HG02884 (cell line): ENCODE data around the gene TMCO6.
"Not testable (repeated sequence)": the region's sequence is repeated elsewhere in the genome, so short reads cannot be mapped to it uniquely, and the experiment has no call there.

Experiments
- ATAC-seq: cut with Tn5 transposase; IDR thresholded peaks from one replicate; pipeline ENCODE4 v1.9.1; 2021; ENCODE audit warnings: mild to moderate bottlenecking, moderate library complexity; ENCODE audit not compliant: unreplicated experiment

TMCO6 gene

DNA sequence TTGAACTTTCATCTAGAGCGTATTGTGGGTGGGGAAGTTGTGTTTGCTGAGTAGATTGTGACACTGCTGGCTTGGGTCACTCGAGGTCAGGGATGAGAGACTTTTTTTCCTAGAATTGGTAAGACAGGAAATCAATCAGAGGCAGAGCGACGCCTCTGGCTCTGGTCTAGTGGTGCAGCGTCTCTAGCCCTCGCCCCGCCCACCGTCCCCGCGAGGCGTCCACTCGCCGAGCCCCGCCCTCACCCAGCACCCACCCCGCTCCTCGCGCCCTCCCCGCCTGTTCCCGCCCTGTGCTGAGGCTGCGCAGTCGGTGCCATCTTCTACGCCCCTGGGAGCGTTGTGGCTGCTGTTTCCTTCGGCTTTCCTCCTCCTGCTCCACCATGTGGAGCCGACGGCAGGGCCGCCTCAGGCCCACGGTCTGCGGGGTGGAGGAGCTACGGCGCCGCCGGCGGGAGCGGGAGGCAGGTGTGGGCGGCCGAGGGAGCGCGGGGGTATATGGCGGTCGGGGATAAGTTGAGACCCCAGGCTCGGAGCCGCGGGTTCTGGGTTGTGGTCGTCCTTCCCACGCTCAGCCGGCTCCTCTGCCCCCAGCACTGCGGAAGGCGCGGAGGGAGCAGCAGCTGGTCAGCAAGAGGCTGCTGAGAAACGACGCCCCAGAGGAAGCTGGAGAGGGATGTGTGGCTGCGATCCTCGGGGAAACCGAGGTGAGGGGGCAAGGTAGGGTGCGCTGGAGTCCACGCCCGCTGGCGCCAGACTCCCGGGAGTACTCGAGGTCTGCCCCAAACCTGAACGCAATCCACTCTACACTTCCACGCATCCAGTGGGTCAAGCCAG is at the start of gene TMCO6:
TSS of gene TMCO6 (plus strand) at position 304 of the 834 bp plus-strand sequence. CDS start at position 381, 77 bp downstream.
- ATAC-seq, result peak; percentile 84

DNA sequence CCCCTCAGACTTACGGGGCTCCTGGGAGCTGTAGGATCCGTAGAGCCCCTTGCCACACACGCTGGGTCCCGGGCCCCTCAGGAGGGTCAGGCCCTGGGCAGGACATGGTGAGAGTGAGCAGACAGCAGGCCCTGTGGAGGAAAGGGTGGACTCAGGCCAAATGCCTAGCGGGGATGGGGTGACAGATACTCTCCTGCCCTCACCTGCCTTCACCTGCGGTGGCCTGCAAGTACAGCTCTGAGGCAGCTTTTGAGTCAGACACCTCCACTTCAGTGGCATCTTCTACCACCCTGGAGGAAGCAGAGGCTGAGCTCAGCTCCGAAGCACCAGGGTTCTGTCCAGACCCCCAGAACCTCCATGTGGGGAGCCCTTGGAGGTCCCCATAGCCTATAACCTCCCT is 48.4 kb upstream of the TMCO6 start:
- no peak for ATAC-seq

DNA sequence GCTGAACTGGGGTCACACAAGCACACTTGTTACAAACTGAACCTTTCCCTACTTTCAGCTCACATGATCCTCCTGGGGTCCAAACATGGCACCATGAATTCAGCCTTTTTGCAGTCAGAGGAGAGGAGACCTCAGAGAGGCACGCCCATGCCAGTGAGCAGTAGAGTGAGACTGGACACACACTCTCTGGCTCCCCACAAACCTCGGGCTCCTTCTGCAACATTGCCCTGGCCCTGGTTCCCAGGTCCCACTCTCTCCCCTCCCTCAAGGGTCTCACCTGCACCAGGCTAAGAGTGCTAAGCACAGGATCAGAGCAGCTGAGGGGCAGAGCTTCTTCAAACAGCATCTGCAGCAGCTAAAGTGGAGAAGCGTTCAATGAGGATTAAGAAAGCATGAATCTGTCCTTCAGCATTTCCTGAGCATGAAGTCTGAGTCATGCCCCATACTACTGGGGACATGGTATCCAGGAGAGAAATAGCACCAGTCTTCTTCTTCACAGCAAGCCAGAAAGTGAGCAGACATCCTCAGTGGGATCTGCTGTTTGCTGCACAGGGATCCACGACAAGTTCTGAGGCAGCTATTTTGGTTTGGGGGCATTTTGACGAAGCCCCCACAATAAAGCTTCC is 47.4 kb upstream of the TMCO6 start:
- ATAC-seq, result no peak

DNA sequence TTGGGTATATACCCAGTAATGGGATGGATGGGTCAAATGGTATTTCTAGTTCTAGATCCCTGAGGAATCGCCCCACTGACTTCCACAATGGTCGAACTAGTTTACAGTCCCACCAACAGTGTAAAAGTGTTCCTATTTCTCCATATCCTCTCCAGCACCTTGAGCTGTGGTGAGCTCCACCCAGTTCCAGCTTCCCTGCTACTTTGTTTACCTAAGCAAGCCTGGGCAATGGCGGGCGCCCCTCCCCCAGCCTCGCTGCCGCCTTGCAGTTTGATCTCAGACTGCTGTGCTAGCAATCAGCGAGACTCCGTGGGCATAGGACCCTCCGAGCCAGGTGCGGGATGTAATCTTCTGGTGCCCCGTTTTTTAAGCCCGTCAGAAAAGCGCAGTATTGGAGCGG is 46.2 kb upstream of the TMCO6 start:
- not testable (repeated sequence) for ATAC-seq

DNA sequence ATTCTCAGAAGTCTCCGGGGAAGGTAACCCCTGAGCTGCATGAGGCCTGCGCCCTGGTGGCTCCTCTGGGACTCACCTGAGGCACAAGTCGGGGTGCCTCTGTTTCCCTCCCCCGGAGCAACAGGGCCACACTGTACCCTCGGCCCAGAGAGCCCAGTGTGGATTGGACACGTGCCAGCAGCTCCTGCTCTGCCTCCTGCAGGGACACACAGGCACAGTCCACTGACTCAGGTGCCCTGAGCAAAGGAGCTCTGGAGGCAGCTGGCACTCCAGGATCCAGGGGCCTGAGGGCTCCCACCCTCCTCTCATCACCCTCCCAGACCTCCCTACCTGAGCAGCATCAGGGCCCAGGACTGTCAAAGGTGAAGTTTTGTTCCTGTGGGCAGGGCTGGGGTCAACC is 45.1 kb upstream of the TMCO6 start:
- ATAC-seq, result no peak

DNA sequence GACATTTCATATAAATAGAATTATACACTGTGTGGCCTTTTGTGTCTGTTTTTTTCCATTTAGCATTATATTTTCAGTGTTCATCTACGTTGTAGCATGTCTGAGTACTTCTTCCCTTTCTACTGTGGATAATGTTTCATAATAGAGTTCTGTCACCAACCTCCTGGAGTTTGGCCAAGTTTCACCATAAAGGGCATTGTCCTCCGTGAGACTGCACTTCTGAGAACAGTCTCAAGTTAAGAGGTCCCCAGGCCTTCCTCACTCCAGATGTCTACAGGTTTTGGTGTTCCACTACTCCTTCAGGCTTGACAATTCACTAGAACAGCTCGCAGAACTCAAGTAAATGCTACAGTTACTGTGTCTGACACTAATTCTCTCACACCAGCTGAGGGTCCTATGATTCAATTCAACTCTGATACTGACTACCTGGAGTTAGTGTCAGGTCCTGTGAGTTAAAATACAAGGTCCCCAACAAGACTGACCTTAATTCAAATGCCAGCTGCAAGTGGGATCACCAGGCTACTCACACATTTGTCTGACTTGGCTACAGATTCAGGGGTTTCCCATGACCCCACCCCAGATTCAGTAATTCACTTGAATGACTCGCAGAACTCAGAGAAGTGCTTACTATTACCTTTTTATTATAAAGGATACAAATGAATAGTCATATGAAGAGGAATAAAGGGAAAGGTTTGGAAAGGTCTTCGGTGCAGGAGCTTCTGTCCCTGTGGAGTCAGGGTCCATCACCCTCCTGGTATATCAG is 43.5 kb upstream of the TMCO6 start:
- no peak for ATAC-seq

DNA sequence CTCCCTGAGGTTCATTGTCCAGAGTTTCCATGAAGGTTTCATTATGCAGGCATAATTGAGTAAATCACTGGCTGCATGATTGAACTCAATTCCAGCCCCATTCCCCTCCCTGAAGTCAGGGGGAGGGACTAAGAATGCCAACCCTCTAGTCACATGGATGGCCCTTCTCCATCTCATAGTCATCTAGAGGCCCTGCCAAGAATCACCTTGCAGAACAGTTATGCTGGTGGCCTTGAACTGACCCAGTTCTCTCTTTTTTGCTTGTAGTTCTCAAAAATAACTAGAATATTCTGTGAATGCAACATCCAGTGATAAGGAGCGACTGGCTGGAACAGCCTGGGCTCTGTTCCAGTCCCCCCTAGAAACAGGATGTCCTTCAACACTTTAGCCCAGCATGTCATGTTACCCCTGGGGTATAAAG is 42.9 kb upstream of the TMCO6 start:
- ATAC-seq, result no peak

DNA sequence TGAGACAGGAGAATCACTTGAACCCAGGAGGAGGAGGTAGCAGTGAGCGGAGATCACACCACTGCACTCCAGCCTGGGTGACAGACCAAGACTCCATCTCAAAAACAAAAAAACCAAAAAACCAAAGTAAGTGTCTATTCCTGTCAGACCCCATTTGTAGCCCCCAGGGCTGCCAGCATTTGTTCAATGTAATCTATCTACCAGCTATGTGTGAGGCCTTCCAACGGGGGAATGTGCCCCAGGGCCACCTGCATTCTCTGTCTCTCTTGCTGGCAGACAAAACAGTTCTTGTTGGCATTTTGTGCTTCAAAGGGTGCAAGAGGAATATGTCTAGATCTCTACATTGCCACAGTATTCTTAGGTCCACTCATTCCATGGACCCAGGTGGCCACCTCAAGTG is 40.4 kb upstream of the TMCO6 start:
- no peak for ATAC-seq

DNA sequence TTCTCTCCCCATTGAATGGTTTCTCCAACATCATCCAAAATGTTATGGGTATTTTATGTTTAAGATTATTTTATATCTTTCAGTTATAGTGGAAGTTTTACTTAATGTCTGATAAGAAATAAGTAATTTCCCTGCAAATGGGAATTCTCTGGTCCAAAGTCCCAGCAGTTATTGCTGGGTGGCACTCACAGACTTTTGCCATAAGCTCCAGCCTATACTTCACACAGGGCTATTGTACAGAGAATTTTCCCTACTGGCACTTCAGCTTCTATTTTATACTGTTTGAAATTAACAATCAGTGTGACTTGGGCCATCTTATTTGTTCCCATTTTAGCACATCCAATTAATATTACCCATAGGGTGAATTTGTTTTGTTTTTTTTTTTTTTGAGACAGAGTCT is 39.2 kb upstream of the TMCO6 start:
- ATAC-seq, result no peak

DNA sequence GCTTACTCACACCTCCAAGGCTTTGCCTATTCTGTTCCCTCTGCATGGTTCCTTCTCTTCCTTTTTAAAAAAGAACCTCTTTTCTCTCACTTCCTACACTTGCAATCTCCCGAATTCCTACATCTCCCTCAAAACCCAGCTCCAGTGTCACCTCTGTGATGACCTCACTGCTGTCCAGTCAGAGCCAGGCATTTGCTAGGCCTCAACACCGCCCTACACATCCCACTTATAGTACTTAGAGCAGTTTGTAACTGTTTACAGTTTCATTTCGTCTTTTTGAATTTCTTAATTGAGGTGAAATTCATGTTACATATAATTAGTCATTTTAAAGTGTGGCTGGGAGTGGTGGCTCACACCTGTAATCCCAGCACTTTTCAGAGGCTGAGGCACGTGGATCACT is 37.1 kb upstream of the TMCO6 start:
- ATAC-seq, result no peak

DNA sequence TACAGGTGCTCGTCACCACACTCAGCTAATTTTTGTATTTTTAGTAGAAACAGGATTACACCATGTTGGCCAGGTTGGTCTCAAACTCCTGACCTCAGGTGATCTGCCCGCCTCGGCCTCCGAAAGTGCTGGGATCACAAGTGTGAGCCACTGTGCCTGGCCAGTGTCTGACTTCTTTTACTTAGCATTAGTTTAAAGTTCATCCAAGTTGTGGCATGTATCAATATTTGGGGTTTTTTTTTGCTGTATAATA is 35.9 kb upstream of the TMCO6 start:
- ATAC-seq, result not testable (repeated sequence)

DNA sequence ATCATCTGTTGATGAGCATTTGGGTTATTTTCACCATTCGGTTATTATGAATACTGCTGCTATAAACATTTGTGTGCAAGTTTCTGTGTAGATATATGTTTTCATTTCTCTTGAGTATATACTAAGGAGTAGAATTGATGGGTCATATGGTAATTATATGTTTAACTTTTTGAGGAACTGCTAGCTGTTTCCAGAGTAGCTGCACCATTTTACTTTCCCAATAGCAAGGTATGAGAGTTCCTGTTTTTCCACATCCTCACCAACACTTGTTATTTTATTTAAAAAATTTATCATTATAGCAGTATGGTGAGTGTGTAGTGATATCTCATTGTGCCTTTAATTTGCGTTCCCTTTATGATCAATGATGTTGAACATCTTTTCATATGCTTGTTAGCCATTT is 35.5 kb upstream of the TMCO6 start:
- no peak for ATAC-seq

DNA sequence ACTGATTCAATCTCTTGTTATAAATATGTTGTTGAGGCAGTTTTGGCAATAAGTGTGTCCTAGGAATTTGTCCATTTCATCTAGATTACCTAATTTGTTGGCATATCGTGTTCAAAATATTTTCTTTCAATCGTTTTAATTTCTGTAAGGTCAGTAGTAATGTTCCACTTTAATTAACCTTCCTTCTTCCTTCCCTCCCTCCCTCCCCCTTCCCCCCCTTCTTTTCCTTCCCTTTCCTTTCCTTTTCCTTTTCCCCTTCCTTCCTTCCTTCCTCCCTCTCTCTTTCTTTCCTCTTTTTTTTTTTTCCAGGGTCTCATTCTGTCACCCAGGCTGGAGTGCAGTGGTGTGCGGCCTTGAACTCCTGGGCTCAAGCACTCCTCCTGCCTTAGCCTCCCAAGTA is 33.4 kb upstream of the TMCO6 start:
- no peak for ATAC-seq

DNA sequence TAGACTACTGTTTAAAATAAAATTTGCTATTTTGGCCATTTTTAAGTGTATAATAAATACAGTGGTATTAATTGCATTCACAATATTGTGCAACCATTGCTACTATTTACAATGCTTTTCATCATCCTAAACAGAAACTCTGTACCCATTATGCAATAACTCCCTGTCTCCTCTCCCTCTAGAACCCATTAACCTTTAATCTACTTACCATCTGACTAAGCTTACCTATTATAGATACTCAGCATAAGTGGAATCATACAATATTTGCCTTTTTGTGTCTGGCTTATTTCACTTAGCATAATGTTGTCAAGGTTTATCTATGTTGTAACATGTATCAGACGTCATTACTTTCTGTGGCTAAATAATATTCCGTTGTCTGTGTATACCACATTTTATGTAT is 32.2 kb upstream of the TMCO6 start:
- no peak for ATAC-seq

DNA sequence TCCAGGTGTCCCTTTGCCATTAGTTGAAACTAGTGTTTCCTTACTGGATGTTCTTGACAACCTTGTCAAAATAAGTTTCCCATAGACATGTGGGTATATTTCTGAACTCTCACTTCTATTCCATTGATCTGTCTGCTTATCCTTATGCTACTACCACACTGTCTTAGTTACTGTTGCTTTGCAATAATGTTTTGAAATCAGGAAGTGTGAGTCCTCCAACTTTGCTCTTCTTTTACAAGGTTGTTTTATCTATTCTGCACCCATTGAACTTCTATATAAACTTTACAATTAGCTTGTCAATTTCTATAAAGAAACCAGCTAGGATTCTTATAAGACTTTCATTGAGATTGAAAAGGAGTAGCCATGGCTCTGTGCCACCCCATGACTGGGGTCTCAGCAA is 30.5 kb upstream of the TMCO6 start:
- no peak for ATAC-seq

DNA sequence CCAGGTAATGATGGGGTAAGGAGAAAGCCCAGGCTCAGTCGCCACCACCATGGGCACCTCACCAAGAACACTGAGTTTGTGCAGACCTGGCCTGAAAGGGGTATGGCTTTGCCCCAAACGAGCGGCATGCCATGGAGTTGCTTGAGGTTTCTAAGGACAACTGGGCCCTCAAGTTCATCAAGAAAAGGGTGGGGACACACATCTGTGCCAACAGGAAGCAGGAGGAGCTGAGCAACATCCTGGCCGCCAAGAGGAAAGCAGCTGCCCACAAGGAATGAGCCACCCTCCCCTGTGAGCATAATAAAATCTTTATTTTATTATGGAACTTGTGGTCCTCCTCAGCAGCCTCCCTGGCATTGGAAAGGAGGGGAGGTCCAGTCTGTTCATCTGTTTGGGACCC is 30.1 kb upstream of the TMCO6 start:
- no peak for ATAC-seq

DNA sequence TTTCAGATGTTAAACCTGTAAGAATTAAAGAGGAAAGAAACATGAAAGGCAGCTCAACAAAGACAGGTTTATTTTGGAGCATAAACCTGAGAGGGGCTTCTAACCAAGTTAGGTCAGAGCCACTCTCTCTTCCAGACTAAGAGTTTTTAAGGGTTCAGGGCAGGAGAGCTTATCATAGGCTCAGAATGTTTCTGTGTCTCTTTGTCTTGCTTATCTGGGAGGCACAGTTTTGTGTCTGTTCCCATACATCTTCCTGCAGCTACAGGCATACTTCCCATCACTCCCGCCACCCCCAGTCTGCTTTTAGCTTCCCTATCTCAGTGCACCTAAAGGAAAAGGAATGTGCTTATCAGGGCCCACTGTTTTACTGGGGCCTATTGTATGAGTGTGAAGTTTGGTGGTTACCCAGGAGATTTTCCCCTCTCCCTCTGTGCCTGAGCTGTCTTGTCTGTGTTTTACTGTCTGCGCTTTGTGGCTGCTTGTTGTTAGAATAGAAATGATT is 28.2 kb upstream of the TMCO6 start:
- ATAC-seq, result no peak

DNA sequence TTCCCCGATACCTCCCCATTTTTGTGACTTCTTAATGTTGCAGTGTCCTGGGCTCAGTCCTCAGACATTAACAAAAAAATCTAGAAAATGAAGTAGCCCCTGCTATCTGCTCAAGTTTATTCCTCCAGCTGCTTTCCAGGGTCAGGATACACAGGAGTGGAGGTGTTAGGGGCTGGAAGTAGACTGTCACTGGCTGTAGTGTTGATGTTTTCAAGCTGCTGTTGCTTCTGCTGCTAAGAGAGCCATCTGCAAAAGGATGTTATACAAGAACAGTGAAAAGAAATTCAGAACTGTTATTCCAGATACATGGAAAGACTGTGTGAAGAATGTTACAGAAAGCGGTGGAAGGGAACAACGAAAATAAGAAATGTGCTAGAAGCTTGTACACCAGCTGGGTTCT is 16.9 kb upstream of the TMCO6 start:
- ATAC-seq, result no peak

DNA sequence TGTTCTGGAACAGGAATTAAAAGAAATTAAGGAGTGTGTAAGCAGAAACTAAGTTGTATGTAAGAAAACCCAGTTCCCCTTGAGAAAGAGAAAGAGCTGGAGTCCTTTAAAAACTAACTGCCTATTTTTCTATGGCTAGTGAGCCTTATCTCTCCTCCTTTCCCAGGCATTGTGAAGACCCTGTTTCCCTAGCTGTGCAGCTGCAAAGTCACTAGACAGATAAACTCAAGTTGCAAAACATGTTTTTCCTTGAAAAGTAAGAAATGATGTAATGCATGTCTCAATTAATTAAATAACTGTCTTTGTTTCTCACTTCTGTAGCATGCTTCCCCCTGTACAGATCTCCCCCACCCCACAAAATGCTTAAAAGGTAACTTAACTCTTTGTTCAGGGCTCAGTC is 16.2 kb upstream of the TMCO6 start:
- not testable (repeated sequence) for ATAC-seq

DNA sequence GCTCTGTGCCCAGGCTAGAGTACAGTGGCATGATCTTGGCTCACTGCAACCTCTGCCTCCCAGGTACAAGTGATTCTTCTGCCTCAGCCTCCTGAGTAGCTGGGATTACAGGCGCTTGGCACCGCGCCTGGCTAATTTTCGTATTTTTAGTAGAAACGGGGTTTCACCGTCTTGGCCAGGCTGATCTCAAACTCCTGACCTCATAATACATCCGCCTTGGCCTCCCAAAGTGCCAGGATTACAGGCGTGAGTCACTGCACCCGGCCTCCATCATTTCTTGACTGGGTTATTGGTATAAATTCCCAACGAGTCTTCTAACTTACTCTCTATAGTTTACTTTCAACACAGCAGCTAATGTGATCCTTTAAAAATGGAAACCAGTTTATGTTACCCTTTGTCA is 14.4 kb upstream of the TMCO6 start:
- ATAC-seq, result not testable (repeated sequence)

DNA sequence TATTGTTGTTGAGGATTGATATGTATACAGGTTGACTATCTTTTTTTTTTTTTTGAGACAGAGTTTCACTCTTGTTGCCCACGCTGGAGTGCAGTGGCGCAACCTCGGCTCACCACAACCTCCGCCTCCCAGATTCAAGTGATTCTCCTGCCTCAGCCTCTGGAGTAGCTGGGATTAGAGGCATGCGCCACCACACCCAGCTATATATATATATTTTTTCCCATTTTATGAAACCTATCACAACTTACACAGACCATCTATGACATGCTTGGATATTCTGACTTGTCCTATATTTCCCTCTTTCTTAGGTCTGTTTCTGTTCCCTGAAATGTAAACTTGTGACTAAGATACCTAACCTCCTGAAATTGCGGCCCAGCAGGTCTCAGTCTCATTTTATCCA is 11.3 kb upstream of the TMCO6 start:
- no peak for ATAC-seq

DNA sequence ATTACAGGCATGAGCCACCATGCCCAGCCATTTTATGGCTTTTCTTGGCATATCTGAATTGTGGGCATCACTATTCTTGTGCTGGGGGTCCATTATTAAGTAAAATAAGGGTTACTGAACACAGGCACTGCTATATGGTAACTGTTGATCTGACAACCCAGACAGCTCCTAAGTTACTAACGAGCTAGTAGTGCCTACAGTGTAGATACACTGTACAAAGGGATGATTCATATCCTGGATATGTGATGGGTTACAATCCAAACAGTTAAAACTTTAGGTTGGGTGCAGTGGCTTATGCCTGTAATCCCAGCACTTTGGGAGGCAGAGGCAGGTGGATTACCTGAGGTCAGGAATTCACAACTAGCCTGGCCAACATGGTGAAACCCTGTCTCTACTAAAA is 10.5 kb upstream of the TMCO6 start:
- no peak for ATAC-seq
